Activated gamma-delta T cell treated with anti-CD3 and anti-CD28 coated beads, Interleukin-2, amount 50 U/mL, for 16 hours (primary cell): ENCODE results near the gene RICTOR.

Experiments used
- DNase-seq: peaks from one replicate; pipeline ENCODE4 v3.0.0-alpha.2; 2020; ENCODE audit warnings: low read depth

RICTOR gene

GRCh38 chr5:39100301-39100850 lies 26.2 kb upstream of the RICTOR start:
- DNase-seq = no peak

DNA sequence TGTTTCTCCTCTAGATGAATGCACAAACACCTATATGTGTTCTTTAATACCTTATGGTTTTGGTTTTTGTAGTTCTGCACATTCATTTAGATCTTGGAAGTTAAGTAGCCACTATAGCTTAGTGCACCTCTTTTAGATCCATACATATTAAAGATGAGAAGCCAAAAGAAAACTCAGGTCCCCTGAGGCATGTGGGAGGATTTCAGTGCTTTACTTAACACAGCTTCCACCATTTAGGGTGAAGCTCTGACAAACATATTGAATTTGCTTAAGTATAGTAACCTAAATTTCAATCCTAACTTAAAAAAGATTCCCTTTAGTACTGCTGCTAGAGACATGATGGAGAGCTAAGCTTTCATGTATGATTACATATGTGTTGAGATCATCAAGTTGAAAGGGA lies 25.6 kb upstream of the RICTOR start:
- no peak for DNase-seq

DNA sequence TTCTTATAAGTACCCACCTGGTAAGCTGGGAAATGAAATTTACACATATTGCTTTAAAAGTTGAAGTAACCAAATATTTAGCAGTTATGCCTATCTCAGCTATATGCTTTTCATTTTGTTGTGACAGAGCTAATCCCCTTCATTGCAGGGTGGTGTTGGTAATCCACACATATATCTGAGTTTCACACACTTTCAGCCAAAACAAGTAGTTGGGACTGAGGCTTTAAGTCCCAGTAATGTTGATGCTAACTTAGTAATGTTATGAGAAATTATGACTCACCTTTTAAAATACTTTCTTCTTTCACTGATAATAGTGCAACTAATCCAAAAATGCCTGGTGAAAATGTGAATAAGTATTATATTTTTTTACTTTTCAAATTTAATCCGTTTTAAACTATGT lies 19.2 kb upstream of the RICTOR start:
- no peak for DNase-seq

GRCh38 chr5:39092581-39093351 lies 18.6 kb upstream of the RICTOR start:
- DNase-seq = no peak

- no peak for DNase-seq
These were observed 17.9 kb upstream of the RICTOR start for GRCh38 chr5:39091940-39092580.

GRCh38 chr5:39083968-39084367 lies 9.8 kb upstream of the RICTOR start:
- no peak for DNase-seq

DNA sequence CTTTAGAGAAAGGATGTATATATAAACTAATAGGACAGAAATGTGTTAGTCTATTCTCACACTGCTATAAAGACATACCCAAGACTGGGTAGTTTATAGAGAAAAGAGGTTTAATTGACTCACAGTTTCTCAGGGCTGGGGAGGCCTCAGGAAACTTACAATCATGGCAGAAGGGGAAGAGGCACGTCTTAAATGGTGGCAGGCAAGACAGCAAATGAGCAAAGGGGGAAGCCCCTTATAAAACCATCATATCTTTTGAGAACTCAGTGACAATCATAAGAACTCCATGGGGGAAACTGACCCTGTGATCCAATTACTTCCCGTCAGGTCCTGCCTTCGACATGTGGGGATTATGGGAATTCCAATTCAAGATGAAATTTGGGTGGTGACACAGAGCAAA lies 8.8 kb upstream of the RICTOR start:
- DNase-seq = no peak

DNA sequence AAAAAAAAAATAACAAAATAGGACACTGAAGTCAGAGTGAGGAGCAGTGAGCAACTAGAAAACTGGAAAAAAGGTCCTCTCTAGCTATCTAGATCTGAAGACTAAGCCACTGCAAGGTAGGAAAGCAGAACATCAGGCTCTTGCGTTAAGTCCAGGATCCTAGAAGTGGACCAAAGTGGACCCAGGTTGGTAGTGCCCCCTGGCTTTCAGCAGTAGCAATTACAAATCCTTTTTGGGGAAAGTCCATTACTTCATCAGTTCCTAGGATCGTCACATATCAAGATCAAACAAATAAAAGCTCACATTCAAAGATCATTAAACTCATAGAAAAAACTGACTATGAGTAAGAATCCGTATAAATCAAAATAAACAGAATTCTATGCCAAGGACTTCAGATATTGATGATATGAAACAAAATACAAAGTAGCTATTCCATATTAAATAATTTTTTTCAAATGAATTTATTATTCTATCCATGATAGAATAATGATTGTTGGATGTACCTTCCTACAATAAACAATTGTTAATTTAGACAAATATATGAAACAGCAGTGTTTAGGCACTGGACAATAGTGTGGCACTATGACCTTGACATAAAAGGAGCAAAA lies 6.5 kb upstream of the RICTOR start:
- DNase-seq = no peak

GRCh38 chr5:39080168-39080567 lies 6.0 kb upstream of the RICTOR start:
- no peak for DNase-seq

- no peak for DNase-seq
These were observed 4.9 kb upstream of the RICTOR start for GRCh38 chr5:39079147-39079546.

GRCh38 chr5:39076757-39077728 lies 2.8 kb upstream of the RICTOR start:
- no peak for DNase-seq

DNA sequence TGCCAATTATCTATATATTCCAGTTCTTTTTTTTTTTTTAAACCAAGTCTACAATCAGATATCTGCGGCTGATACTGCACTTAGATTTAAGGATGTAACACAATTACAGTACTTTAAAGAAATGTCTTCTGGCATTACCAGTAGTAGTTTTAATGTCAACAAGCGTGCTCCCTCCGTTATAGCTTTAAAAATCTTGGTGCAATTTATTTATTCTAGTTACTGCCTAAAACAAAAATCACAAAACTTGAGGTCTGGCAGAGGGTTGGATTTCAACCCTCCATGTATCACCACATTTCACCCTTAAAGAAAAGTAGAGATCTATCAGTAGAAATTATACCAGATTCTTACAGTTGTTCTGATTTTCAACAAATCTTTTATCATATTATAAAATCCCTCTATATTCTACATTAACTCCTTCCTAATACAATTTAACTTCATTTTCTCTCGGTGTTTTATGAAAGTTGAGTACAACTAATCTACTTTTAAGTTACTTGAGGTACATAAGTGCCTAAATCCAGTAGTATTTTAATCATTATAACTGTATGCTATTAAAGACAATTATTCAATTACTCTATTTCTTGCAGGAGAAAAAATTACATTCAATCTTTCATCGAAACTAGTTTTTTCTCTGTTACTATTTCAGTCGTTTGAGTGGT lies 2.0 kb upstream of the RICTOR start:
- no peak for DNase-seq

DNA sequence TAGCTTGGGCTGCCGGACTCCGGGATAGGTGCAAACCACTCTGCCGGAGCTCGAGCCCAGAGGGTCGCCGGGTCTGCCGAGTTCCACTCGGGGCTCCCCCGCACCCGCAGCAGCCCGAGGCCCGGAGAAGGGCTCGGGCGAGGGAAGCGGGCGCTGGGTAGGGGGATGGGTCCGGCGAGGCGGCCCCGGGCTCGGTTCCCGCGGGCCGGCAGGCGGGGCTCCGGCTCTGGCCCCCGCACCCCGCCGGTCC lies 507 bp downstream of the RICTOR start:
- no peak for DNase-seq

DNA sequence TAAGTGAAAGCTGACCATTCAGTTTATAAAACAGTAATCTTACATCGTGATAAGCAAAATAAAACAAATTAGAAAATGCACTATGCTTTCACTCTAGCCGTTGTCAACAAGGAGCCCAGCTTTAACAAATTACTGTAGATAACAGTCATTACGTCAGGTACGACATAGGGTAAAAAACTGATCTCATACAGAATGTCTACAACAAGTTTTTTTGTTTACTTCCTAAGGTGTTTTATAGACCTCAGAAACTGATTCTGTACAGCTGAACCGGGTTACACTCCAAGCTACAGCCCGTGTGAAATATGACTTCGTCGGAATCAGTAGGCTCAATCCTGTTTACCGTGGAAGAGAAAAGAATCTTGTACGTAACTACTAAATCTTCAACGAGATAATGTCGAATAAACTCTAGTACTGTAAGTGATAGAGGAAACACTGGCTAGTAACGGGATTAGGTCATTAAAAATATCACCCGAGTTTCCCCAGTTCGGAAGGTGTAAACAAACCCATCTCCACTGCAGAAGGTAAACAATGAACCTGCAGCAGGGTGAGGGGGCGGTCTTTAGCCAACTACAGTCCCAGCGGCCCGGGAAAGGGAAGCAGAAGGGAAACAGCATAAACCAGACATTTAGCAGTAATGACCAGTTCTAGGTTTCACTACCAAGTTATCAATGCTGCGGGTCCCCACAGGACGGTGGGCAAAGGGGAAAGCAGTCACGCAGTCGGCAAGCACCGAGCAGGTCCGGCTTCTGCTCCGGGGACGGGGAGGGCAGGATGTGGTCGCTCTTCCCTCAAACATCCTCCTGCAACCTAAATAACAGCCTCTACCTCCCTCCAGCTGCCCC lies 1.1 kb downstream of the RICTOR start:
- DNase-seq = peak; percentile 45

DNA sequence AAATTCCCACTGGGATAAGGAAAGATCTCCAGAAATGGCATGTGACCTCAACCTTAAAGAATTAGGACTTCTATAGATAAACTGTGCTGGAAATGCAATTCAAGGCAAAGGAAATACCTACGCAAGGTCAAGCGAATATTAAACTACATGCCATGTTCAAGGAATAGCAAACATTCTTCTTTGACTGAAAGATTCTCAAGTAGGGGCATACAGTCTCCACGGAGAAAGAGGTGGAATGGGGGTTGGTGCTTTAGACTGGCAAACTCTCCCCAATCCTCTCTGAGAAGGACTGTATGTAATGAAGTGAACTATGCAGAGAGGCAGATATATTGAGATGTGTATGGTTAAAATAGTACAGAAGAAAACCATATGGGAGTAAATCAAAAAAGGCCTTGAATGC lies 6.1 kb downstream of the RICTOR start:
- DNase-seq = no peak

GRCh38 chr5:39064450-39064849 lies 9.7 kb downstream of the RICTOR start:
- no peak for DNase-seq

DNA sequence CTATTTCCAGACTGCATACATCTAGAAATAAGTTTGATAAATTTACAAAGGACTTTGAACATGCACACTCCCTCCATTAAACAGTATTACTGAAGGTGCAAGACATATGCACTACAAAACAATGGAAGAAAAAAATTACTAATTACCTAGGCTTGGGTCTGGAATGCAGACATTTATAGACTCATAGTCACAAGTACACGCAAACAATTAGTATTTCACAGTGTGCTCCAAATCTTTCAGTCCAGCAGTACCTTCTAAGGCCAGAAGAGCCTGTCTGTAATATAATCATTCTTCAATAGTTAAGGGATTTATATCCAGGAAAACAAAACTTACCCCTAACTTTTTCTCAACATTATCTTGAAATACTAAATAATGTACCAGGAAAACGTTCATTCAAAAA lies 11.2 kb downstream of the RICTOR start:
- DNase-seq = no peak

DNA sequence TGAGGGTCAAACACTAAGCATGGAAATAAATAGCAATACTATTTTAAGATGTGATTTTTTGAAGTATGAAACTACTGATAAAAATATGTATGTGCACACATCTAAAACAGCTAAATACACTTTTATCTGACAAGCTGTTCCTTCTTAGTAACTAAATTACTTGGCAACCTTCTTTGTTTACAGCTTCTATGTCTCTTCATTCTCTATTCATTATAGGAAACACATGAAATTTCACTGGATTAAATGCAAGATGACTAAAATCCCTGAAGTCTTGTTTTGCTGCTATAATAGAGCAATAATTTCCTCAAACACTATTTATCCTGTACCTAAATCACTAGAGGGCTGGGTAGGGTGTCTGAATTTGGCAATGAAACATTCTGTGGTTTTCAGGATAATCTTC lies 11.7 kb downstream of the RICTOR start:
- no peak for DNase-seq

DNA sequence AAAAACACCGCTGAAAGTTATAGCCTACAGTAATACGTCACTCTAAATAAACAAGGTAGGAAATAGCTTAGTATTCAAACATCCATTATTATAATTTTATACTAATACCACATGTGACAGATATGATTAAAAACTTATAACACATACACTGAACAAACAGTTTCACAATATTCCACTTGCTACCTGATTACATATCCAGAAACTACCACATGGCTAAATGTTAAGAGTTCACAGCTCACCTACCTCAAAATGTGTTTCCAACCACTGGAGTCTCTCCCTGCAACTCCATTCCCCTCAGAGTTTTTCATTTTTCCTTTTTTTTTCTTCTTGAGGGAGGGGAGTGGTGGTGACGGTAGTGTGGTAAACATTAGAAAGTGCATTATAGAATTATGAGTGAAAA lies 12.1 kb downstream of the RICTOR start:
- no peak for DNase-seq

DNA sequence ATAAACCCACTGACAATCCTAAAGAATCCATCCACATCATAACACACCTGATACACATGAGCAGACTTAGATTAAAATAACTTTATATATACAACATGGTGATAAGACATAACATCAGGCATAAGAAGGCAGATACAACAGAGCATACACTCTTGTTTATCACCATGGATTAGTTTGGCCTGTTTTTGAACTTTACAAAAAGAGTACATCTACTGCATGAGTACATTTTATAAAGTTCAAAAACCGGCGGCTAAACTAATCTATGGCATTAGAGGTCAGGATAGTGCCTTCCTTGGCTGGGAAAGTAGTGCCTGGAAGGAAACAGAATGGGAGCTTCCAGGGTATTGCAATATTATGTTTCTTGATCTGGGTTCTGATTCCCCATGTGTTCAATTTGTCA lies 15.1 kb downstream of the RICTOR start:
- no peak for DNase-seq
